H1 (cell line): ENCODE data around the gene DDX23. TPM values are rescaled to one million over a fixed set of nuclear protein-coding genes. Genes with fewer than 3 reads are reported as not detected.

ENCODE experiments used
- NANOG ChIP-seq: IDR thresholded peaks from 2 replicates; pipeline ENCODE4 v1.6.1; 2011; ENCODE audit warnings: low read length, low read depth, mild to moderate bottlenecking, inconsistent platforms; ENCODE audit not compliant: insufficient read depth, poor library complexity, severe bottlenecking
- SAP30 ChIP-seq: fragments of 300-600 bp; sonication (generic); IDR thresholded peaks from 2 replicates; pipeline ENCODE4 v1.7.1; 2012; ENCODE audit warnings: low read length, moderate library complexity, mild to moderate bottlenecking, inconsistent platforms; ENCODE audit not compliant: insufficient read depth, insufficient replicate concordance
- polyA plus RNA-seq, 7 experiments: library from polyadenylated mRNA; depleted of rRNA in 3 of 7; stranded (reverse) in 5 of 7; unstranded in 2 of 7; fragments of >200 nt in 5 of 7; fragments of 200-250 nt in 2 of 7; gene quantifications; 1 replicate in 5 of 7; 2 replicates in 1 of 7; 4 replicates in 1 of 7; pipeline versions ENCODE4 v1.2.1 to v1.2.3, GENCODE V29; 2011 to 2013; ENCODE audit warnings: missing spikeins in 2 of 7, mixed read lengths in 2 of 7
- total RNA-seq: library from RNA; stranded (reverse); fragmentation: NEBNext Ultra II Directional; extraction: Animal tissue kit (Norgen Biotek cat#: 25700); gene quantifications from 2 replicates; pipeline ENCODE4 v1.2.1, GENCODE V29; 2021

Gene DDX23
- total and polyA plus RNA-seq, 2 of the 8 experiments (the other 6 are each of a cell fraction or from before 2014, with no cell fraction given) = 43.5 to 107 TPM

DNA sequence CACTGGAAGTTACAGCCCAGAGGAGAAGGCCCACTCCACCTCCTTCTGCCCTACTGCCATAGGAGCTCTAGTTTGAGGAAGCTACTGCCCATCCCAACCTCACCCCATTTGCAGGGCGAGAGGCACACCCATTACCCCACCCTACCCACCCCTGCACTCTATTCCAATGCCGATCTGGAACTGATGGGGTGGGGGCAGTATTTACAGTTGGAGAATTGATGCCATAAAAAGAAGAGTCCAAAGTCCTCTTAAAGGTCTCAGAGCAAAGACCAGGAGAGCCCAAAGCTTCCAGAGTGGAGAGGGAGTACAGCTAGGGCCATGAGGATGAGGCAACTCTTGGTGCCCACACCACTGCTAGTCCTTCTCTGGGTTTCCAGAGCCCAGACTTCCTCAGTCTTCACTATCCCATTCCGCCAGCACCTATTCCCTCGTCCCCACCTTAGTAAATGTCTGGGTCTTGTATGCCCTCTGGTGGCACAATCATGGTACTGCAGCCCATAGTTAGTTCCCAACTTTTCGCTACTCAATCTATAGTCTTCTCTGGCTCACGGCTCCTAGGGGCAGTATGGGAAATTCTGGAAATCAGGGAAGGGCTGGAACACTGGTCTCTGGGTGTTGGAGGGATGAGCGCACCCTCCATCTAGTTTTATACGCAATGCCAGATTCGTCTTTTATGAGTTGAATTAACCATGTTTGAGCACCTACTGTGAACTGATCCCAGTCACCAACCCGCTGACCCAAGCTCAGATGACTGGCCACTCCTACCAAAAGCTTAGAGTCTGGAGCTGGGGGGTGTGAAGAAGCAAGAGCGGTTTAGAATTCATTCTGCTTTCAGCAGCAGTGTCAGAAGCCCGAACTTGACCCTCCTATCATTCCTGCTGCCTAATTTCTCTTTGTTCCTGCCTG, 56.2 kb downstream of the DDX23 start (continued):
- TF ChIP-seq SAP30 (no peak), NANOG (no peak)
